Measurements from ENCODE around the gene RPL12. TPM values are rescaled to one million over a fixed set of nuclear protein-coding genes. Genes with fewer than 3 reads are reported as not detected.

RPL12 gene
- total and polyA plus RNA-seq, 9 of the 15 experiments (the other 6 are each of a cell fraction or from before 2014, with no cell fraction given), result 1,614 to 4,558 (median 2,531) TPM

DNA sequence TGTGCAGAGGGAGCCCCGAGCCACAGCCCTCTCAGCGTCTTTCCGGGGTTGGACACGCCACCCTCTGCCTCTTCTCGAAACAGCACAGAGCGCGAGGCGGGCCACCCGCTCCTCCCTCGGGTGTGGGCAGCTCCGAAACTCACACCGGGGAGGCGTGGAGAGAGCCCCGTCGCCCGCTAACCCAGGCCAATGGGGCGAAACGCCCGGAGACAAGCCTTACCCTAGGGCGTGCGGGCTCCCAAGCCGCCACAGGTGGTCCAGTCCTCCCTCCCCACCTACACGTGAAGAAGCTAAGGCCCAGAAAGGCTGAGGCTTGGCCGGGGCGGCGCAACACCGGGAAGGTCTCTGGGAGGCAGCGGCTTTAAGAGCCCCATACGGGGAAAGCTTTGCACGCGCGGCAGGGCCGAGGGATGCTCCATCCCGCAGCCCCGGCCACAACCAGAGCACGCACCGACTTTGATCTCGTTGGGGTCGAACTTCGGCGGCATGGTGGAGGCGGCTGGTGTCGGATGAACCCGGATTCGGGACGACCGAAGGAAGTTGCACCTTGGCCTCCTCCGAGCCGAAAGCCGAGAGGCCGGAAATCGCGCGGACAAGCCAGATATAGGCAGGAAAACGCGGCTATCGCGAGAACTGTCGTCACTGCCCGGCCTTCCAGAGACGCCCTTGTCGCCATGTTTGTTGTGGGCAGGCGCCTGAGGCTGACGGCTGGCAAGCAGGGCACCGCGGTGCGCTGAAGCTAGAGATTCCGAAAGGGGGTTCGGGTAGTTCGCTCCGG, at the start of gene RPL12, which contains the start of gene LRSAM1 (continued):
- TF ChIP-seq SIRT6 (IDR thresholded peaks at IDR 0.05; ENCODE audit: low read depth, low read length) (peak; percentile 12), NCOA1 (IDR thresholded peaks at IDR 0.05; ENCODE audit: low read depth) (no peak), GABPB1 (CRISPR knock-in tag; IDR thresholded peaks at IDR 0.05) (peak; percentile 89), MCM3 (IDR thresholded peaks at IDR 0.05) (no peak), FOSL1 (tag; conservative IDR thresholded peaks at IDR 0.05) (0 out of 2 replicates have a peak, but pooled peaks have one; percentile 16), L3MBTL2 (IDR thresholded peaks at IDR 0.05) (no peak), HEY1 (CRISPR knock-in tag; IDR thresholded peaks at IDR 0.05; ENCODE audit: borderline replicate concordance) (no peak), GABPA (tag; conservative IDR thresholded peaks at IDR 0.05; ENCODE audit: low read depth) (peak; percentile 79), STAG1 (CRISPR knock-in tag; IDR thresholded peaks at IDR 0.05; ENCODE audit: borderline replicate concordance) (no peak), SMARCE1 (IDR thresholded peaks at IDR 0.05) (0 out of 2 replicates have a peak, but pooled peaks have one; percentile 10), HDAC1 (IDR thresholded peaks at IDR 0.05) (0 out of 4 replicates have a peak, but pooled peaks have one; percentile 65 to 80), FOXJ3 (CRISPR knock-in tag; IDR thresholded peaks at IDR 0.05) (no peak), BCL6 (CRISPR knock-in tag; IDR thresholded peaks at IDR 0.05) (no peak), PTTG1 (tag; IDR thresholded peaks at IDR 0.05; ENCODE audit: low read depth) (no peak)
- TF ChIP-seq, protein P1, sequence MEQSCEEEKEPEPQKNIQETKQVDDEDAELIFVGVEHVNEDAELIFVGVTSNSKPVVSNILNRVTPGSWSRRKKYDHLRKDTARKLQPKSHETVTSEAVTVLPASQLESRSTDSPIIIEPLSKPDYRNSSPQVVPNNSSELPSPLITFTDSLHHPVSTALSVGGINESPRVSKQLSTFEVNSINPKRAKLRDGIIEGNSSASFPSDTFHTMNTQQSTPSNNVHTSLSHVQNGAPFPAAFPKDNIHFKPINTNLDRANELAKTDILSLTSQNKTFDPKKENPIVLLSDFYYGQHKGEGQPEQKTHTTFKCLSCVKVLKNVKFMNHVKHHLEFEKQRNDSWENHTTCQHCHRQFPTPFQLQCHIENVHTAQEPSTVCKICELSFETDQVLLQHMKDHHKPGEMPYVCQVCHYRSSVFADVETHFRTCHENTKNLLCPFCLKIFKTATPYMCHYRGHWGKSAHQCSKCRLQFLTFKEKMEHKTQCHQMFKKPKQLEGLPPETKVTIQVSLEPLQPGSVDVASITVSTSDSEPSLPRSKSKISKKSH (CRISPR knock-in tag; IDR thresholded peaks at IDR 0.05), result no peak
- TF ChIP-seq, protein P2, sequence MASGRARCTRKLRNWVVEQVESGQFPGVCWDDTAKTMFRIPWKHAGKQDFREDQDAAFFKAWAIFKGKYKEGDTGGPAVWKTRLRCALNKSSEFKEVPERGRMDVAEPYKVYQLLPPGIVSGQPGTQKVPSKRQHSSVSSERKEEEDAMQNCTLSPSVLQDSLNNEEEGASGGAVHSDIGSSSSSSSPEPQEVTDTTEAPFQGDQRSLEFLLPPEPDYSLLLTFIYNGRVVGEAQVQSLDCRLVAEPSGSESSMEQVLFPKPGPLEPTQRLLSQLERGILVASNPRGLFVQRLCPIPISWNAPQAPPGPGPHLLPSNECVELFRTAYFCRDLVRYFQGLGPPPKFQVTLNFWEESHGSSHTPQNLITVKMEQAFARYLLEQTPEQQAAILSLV (tag; IDR thresholded peaks at IDR 0.05), result no peak
- TF ChIP-seq, protein P3, sequence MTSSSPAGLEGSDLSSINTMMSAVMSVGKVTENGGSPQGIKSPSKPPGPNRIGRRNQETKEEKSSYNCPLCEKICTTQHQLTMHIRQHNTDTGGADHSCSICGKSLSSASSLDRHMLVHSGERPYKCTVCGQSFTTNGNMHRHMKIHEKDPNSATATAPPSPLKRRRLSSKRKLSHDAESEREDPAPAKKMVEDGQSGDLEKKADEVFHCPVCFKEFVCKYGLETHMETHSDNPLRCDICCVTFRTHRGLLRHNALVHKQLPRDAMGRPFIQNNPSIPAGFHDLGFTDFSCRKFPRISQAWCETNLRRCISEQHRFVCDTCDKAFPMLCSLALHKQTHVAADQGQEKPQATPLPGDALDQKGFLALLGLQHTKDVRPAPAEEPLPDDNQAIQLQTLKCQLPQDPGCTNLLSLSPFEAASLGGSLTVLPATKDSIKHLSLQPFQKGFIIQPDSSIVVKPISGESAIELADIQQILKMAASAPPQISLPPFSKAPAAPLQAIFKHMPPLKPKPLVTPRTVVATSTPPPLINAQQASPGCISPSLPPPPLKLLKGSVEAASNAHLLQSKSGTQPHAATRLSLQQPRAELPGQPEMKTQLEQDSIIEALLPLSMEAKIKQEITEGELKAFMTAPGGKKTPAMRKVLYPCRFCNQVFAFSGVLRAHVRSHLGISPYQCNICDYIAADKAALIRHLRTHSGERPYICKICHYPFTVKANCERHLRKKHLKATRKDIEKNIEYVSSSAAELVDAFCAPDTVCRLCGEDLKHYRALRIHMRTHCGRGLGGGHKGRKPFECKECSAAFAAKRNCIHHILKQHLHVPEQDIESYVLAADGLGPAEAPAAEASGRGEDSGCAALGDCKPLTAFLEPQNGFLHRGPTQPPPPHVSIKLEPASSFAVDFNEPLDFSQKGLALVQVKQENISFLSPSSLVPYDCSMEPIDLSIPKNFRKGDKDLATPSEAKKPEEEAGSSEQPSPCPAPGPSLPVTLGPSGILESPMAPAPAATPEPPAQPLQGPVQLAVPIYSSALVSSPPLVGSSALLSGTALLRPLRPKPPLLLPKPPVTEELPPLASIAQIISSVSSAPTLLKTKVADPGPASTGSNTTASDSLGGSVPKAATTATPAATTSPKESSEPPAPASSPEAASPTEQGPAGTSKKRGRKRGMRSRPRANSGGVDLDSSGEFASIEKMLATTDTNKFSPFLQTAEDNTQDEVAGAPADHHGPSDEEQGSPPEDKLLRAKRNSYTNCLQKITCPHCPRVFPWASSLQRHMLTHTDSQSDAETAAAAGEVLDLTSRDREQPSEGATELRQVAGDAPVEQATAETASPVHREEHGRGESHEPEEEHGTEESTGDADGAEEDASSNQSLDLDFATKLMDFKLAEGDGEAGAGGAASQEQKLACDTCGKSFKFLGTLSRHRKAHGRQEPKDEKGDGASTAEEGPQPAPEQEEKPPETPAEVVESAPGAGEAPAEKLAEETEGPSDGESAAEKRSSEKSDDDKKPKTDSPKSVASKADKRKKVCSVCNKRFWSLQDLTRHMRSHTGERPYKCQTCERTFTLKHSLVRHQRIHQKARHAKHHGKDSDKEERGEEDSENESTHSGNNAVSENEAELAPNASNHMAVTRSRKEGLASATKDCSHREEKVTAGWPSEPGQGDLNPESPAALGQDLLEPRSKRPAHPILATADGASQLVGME (CRISPR knock-in tag; IDR thresholded peaks at IDR 0.05), result peak; percentile 42; the same call in 1 of the 2 replicates

All from K562 (cell line).